Stimulated activated naive CD8-positive, alpha-beta T cell treated with anti-CD3 and anti-CD28 coated beads, Interleukin-15, amount 100 ng/mL, for 72 hours (primary cell): ENCODE results near the gene ROBO1.
"Not testable (repeated sequence)": the region's sequence is repeated elsewhere in the genome, so short reads cannot be mapped to it uniquely, and the experiment has no call there.

Source experiments
- ATAC-seq: fragments of 150-1000 bp; cut with Tn5 transposase; 2 replicates; pipeline ENCODE4 v1.10.0; 2021; ENCODE audit warnings: mild to moderate bottlenecking, moderate library complexity
- DNase-seq, 2 donors: peaks; one replicate each; pipeline ENCODE4 v3.0.0; 2021 to 2022
- H3K27ac Mint-ChIP-seq, 2 donors: one replicate each; pipeline ENCODE4 v1.8.0; 2022; ENCODE audit warnings: mild to moderate bottlenecking in 2 of 2, mixed read lengths in 2 of 2, moderate library complexity in 2 of 2
- H3K27me3 Mint-ChIP-seq: one replicate; pipeline ENCODE4 v1.8.0; 2022; ENCODE audit warnings: mixed read lengths
- H3K4me1 Mint-ChIP-seq: one replicate; pipeline ENCODE4 v1.8.0; 2022; ENCODE audit warnings: mild to moderate bottlenecking, mixed read lengths
- H3K4me3 Mint-ChIP-seq, 2 donors: one replicate each; pipeline ENCODE4 v1.8.0; 2022; ENCODE audit warnings: mild to moderate bottlenecking in 2 of 2, mixed read lengths in 2 of 2, moderate library complexity in 1 of 2
- H3K9me3 Mint-ChIP-seq, 2 donors: one replicate each; pipeline ENCODE4 v1.8.0; 2022; ENCODE audit warnings: mixed read lengths in 2 of 2

ROBO1 gene

DNA sequence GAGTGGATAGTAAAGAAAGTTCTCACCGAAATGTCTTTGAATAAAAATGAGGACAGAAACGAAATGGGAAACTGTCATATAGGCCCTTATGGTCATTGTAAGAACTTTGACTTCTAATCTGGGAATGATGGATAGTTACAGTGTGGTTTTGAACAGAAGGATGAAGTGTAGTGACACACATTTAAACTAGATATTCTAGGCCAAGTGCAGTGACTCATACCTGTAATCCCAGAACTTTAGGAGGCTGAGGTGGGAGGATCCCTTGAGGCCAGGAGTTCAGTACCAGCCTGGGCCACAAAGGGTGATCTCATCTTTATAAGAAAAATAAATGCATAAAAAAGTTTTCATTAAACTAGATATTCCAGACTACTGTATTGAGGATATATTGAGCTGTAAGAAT is 452.8 kb downstream of the ROBO1 start:
- no peaks in the 10 kb centered on the region for H3K4me1 Mint-ChIP-seq
- no peak for DNase-seq
- no peak overlapping the region for H3K27ac Mint-ChIP-seq
- no peaks in the 10 kb centered on the region for H3K27me3 Mint-ChIP-seq
- peaks cover 4 to 6% of the 10 kb centered on the region in 2 donors for H3K9me3 Mint-ChIP-seq
- no peak for ATAC-seq
- no peak overlapping the region for H3K4me3 Mint-ChIP-seq

DNA sequence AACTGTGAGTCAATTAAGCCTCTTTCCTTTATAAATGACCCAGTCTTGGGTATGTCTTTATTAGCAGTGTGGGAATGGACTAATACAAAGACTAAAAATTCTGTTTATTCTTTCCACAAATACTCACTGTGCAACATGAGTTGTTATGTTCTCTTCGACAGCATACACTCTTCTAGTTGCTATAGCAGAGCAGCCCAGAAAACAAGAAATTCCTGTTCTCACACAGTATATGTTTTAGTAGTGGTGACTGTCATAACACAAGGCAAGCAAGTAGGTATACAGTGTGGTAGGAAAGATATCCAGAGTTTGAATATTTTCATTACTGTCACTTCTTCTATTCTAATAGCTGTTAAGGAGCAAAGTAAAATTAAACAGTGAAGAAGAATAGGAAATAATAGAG is 453.3 kb downstream of the ROBO1 start:
- DNase-seq = no peak
- Mint-ChIP-seq H3K27me3 (no peaks in the 10 kb centered on the region), H3K4me3 (no peak overlapping the region), H3K9me3 (peaks cover 4 to 6% of the 10 kb centered on the region in 2 donors), H3K4me1 (no peaks in the 10 kb centered on the region), H3K27ac (no peak overlapping the region)
- no peak for ATAC-seq

DNA sequence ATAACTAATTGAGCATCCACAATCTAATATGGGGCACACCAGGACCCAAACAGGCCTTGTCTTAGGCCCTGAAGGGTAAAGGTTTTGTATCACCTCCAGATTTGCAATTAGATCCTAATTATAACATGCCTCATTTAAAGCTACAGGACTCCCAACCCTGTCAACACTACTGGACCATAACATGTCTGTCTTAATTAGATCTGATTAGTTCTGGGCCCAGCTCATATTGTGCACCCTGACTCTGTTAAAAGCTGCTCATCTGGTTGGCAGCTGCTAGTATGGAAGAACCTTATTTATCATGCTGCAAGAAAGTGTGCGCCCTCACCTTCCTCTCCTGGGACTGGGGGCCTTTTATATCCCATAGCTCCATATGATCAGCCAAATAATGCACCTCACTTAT is 457.8 kb downstream of the ROBO1 start:
- no peak for ATAC-seq
- Mint-ChIP-seq H3K4me3 (no peak overlapping the region), H3K4me1 (no peaks in the 10 kb centered on the region), H3K27me3 (no peaks in the 10 kb centered on the region), H3K9me3 (peaks cover 0 to under 1% of the 10 kb centered on the region in 2 donors), H3K27ac (no peak overlapping the region)
- no peak for DNase-seq

DNA sequence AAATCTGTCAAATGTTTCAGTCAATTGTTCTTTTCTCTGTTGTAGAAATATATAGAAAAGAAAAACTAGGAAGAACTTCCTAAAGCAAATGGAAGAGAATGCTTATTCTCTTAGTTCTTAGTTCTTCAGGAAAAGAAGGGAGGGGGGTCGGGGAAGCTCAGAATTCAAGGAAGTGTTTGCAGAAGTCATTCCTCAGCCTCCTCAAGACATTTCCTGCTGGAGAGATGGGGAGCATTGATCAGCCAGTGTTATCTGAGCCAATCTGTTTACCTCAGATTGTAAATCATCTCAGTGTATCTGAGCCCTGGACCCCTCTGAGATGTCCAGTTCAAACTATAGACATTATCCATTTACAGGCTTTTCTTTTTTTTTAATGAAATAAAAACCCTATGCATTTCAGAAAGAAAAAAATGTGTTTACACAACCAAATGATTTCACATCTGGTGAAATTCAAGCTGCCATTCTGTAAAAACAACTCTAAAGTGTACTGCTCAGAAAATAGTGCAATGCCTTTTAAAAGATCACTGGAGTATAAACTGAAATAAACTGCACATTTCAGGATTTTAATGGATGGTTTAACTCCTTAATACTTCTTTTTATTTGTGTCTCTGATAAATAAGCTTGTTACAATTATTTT is 460.7 kb downstream of the ROBO1 start:
- Mint-ChIP-seq H3K9me3 (peaks cover 0 to 2% of the 10 kb centered on the region in 2 donors), H3K27ac (no peak overlapping the region)
- ATAC-seq = no peak

DNA sequence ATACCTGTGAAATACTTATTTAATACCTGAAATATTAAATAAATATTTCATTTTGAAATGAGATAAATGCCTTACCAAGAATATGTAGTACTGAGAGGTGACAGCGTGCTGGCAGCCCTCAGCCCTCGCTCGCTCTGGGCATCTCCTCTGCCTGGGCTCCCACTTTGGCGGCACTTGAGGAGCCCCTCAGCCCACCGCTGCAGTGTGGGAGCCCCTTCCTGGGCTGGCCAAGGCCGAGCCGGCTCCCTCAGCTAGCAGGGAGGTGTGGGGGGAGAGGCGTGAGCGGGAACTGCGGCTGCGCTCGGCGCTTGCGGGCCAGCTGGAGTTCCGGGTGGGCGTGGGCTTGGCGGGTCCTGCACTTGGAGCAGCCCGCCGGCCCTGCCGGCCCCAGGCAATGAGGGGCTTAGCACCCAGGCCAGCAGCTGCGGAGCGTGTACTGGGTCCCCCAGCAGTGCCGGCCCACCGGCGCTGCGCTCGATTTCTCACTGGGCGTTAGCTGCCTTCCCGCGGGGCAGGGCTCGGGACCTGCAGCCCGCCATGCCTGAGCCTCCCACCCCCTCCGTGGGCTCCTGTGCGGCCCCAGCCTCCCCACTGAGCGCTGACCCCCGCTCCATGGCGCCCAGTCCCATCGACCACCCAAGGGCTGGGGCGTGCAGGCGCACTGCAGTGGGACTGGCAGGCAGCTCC is 467.7 kb downstream of the ROBO1 start:
- H3K27ac Mint-ChIP-seq, H3K27me3 Mint-ChIP-seq, H3K4me1 Mint-ChIP-seq, H3K4me3 Mint-ChIP-seq, DNase-seq, ATAC-seq, H3K9me3 Mint-ChIP-seq: not testable (repeated sequence)

More for the DNA sequence above, 460.7 kb downstream of the ROBO1 start:
- Mint-ChIP-seq H3K27me3 (no peaks in the 10 kb centered on the region), H3K4me3 (no peak overlapping the region), H3K4me1 (no peaks in the 10 kb centered on the region)
- DNase-seq = no peak

DNA sequence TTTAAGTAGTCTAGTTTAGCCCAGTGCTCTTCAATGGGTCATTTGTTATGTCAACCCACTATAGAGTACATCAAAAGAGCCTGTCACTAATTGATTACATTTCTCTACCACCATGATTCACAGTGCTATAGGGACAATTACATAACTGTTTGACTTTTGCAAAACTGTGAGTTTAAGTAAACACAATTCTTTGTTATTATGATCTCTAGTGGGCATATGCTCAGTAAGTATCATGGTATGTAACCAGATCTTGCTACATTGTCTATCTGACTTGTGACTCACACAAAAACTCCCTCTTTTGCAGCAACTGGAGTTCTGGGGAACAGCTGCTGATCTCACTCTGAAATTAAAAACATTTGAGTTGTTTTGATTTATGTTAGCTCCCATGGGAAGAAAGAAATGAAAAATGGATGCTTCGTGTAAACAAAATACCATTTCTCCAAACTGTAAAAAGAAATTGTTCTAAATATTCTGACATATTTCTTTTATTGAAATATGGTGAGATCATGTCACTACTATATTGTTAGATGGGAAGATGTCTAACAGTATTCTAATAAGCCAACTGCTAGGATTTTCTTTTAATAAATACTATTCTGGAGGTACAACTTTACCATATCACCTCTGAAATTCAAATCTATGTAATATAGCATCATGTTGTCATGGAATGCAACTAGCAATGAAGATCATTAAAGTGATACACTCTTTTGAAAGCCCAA is 470.4 kb downstream of the ROBO1 start:
- no peak overlapping the region for H3K4me3 Mint-ChIP-seq
- H3K4me1 Mint-ChIP-seq = no peaks in the 10 kb centered on the region
- DNase-seq (no peak), ATAC-seq (no peak)
- H3K9me3 Mint-ChIP-seq = peaks cover 6 to 13% of the 10 kb centered on the region in 2 donors
- H3K27ac Mint-ChIP-seq = no peak overlapping the region
- H3K27me3 Mint-ChIP-seq = no peaks in the 10 kb centered on the region

DNA sequence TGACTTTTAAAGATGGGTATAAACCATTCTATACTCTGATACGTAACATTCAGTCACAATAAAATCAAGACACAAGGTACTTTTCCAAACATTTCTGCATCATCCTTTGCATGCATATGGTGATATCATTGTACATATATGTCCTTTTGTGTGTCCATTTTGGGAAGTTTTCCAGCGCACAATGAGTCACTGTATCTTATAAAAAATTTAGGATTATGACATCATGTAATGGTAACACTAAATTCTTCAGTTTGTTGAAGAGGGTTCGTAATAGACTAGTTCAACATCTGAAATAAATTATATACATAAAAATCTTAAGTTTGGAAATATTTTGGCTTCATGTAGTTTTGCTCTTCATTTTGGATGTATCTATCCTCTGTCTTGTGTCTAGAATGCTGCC is 480.9 kb downstream of the ROBO1 start:
- Mint-ChIP-seq H3K9me3 (peaks cover 15 to 21% of the 10 kb centered on the region in 2 donors), H3K27ac (no peak overlapping the region), H3K4me1 (no peaks in the 10 kb centered on the region), H3K27me3 (no peaks in the 10 kb centered on the region), H3K4me3 (no peak overlapping the region)
- ATAC-seq = no peak
- DNase-seq = no peak

DNA sequence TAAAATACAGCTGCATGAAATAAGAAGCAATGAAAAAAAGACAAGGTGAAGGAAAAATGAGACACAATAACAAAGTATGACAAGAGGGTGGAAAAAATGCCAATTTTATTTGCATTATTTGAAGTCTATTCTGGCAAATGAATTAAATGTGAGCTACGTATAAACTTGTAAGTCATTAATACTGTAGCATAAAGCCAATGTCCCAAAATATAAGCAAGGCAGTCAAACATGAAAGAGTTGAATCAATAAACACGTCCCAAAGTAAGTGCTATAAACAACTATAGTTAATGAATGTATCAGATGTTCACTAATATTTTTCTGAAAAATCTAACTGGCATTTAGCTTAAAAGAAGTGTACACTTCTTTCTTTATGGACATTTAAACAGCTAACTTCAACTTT is 481.9 kb downstream of the ROBO1 start:
- no peaks in the 10 kb centered on the region for H3K4me1 Mint-ChIP-seq

DNA sequence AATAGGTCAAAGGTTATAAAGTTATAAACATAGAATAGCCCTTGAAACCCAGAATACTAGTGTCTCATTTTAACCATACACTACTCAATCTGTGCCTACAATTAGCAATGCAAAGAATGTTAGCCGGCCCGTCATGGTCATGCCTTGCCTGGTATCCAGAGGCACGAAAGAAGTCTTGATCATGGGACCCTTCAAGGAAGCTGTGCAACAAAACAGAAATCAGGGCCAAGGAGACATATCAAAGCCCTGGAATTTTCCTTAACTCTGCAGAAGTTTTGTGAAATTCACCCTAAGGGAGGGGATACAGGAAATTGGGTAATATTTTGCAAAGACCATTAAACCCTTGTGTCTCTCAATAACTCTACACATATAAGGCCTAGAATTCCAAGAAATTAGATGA is 482.4 kb downstream of the ROBO1 start:
- ATAC-seq = no peak
- H3K27ac Mint-ChIP-seq = no peak overlapping the region
- no peaks in the 10 kb centered on the region for H3K27me3 Mint-ChIP-seq
- no peaks in the 10 kb centered on the region for H3K4me1 Mint-ChIP-seq
- H3K9me3 Mint-ChIP-seq = peaks cover 7 to 10% of the 10 kb centered on the region in 2 donors
- no peak overlapping the region for H3K4me3 Mint-ChIP-seq
- no peak for DNase-seq

More for the DNA sequence above, 481.9 kb downstream of the ROBO1 start:
- DNase-seq (no peak), ATAC-seq (no peak)
- no peaks in the 10 kb centered on the region for H3K27me3 Mint-ChIP-seq
- peaks cover 7 to 15% of the 10 kb centered on the region in 2 donors for H3K9me3 Mint-ChIP-seq
- no peak overlapping the region for H3K27ac Mint-ChIP-seq
- no peak overlapping the region for H3K4me3 Mint-ChIP-seq

DNA sequence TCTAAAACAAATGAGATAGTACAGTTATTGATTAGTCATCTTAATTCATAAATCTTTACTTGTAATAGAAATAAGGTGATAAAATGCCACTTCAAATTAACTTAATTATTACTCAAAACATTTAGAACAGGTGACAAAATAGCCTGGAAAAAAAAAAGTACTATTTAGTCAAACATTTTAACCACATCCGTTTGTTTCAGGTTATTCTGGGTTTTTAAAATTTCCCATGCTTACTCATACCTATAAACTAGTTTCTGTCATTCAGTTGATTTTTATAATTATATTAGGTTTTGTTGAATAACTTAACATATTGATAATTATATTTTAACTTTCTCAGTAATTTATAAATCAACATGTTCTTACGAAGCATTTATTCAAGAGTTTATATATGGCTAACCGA is 483.0 kb downstream of the ROBO1 start:
- ATAC-seq = no peak
- Mint-ChIP-seq H3K4me3 (no peak overlapping the region), H3K9me3 (peaks cover 6 to 7% of the 10 kb centered on the region in 2 donors), H3K27ac (no peak overlapping the region), H3K27me3 (no peaks in the 10 kb centered on the region), H3K4me1 (no peaks in the 10 kb centered on the region)
- no peak for DNase-seq

DNA sequence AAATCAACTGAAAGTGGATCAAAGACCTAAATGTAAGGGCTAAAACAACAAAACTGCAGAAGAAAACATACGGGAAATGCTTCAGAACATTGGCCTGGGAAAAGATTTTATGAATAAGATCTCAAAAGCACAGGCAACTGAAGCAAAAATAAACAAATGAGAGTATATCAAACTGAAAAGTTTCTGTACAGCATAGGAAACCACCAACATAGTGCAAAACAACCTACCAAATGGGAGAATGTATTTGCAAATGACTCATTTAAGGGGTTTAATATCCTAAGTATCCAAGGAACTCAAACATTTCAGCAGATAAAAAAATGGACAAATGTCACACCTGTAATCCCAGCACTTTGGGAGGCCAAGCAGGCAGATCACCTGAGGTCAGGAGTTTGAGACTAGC is 489.1 kb downstream of the ROBO1 start:
- Mint-ChIP-seq H3K4me1 (no peaks in the 10 kb centered on the region), H3K27me3 (no peaks in the 10 kb centered on the region), H3K4me3 (no peak overlapping the region), H3K27ac (no peak overlapping the region), H3K9me3 (peaks cover 7 to 26% of the 10 kb centered on the region in 2 donors)
- ATAC-seq (no peak), DNase-seq (no peak)

DNA sequence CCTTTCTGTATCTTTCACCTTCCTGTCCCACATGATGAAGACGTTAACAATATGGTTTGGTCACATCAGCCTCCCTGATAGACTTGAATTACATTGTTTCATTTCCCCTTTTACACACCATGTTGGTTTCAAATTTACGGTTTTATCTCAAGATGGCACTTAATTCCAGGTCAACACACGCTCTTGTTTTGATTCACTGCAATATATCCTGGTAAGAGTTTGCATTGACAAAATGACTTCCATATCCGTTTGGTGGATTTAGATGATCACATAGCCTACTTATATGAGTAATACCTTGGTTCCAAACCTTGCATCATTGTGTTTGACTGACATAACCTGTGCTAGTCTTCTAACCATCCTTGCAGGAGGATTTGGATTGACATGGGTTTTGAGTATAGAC is 499.4 kb downstream of the ROBO1 start:
- ATAC-seq (no peak), DNase-seq (no peak)
- no peak overlapping the region for H3K4me3 Mint-ChIP-seq
- peaks cover 8 to 15% of the 10 kb centered on the region in 2 donors for H3K9me3 Mint-ChIP-seq
- no peaks in the 10 kb centered on the region for H3K27me3 Mint-ChIP-seq
- no peak overlapping the region for H3K27ac Mint-ChIP-seq
- no peaks in the 10 kb centered on the region for H3K4me1 Mint-ChIP-seq

DNA sequence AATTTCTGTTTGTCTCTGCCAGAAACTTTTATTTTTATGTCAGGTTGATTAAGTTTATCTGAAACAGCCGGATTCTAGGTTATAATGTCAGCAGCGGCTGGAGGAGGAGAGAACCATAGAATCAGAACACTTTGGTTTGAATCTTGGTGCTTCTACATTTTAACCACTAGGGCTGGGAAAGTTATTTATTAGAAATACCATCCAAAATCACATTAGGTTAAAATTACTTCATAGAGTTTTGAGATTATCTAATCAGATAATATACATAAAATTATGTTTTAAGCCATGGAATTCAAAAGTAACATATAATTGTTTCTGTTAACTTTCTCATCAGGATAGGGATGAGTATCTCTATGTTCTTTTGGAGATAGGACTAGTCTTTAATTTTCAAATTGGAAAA is 502.9 kb downstream of the ROBO1 start:
- H3K4me3 Mint-ChIP-seq = no peak overlapping the region
- ATAC-seq (no peak), DNase-seq (no peak)
- H3K9me3 Mint-ChIP-seq = no peaks in the 10 kb centered on the region
- no peaks in the 10 kb centered on the region for H3K4me1 Mint-ChIP-seq
- H3K27ac Mint-ChIP-seq = no peak overlapping the region
- H3K27me3 Mint-ChIP-seq = no peaks in the 10 kb centered on the region

DNA sequence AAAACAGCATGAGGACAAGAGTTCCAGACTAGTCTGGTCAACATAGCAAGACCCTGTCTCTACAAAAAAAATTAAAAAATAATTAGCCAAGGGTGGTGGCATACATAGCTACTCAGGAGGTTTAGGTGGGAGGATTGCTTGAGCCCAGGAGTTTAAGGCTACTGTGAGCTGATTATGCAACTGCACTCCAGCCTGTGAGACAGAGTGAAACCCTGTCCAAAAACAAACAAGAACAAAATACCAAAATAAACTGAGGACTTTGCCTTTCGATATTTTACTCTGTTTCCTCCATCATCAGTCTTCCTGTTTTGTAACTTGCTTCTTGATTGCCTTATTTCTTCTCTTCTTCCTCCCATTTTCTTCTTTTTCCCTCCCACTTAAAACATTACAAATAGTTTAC is 504.4 kb downstream of the ROBO1 start:
- no peaks in the 10 kb centered on the region for H3K4me1 Mint-ChIP-seq
- DNase-seq = no peak
- H3K27ac Mint-ChIP-seq = no peak overlapping the region
- no peaks in the 10 kb centered on the region for H3K9me3 Mint-ChIP-seq
- ATAC-seq = no peak
- no peaks in the 10 kb centered on the region for H3K27me3 Mint-ChIP-seq
- H3K4me3 Mint-ChIP-seq = no peak overlapping the region

DNA sequence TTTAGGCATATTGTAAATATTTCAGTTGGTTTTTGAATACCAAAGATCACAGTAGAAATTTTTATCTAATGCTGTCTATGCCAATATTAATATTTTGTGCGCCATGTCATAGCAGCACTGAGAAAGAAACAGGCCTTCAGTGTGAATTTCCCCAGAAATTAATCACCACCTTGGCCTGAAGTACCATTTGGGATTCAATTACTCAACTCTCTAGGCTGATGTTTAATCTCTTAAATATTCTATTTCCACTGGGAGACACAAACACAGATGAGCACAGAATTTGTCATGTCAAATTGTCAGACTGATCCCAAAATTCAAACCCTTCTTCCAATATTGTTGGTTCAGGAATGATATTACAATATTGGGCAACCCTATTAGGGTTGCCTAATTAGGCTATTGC is 509.3 kb downstream of the ROBO1 start:
- H3K9me3 Mint-ChIP-seq = peaks cover 0 to 4% of the 10 kb centered on the region in 2 donors
- H3K4me1 Mint-ChIP-seq = no peaks in the 10 kb centered on the region
- ATAC-seq (no peak), DNase-seq (no peak)
- no peak overlapping the region for H3K27ac Mint-ChIP-seq
- no peaks in the 10 kb centered on the region for H3K27me3 Mint-ChIP-seq
- H3K4me3 Mint-ChIP-seq = no peak overlapping the region

DNA sequence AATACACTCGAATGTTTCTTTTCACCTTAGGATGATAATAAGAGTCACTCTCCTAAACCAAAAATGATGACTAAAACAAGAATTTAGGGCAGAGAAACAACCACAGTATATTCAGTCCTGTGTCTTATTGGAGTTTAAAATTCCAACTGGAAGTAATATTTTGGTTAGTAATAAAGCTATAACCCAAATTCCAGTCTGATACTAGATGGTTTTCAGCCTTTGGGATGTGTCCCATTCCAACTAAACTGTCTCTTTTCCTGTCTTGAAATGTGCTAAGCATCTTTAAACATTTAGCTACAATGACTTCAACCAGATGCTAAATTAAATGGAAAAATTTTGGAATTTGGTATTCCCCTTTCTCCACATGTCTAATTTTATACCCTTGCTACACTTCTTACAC is 510.0 kb downstream of the ROBO1 start:
- Mint-ChIP-seq H3K27ac (no peak overlapping the region), H3K4me3 (no peak overlapping the region), H3K4me1 (no peaks in the 10 kb centered on the region), H3K9me3 (peaks cover 0 to 4% of the 10 kb centered on the region in 2 donors), H3K27me3 (no peaks in the 10 kb centered on the region)
- DNase-seq (no peak), ATAC-seq (no peak)
